GM12878 (cell line): Measurements from ENCODE around the gene ERMN. TPM values are rescaled to one million over a fixed set of nuclear protein-coding genes. Genes with fewer than 3 reads are reported as not detected.

Experiments
- ATAC-seq: fragments of 200-7000 bp; cut with Tn5 transposase; 3 replicates; pipeline ENCODE4 v1.9.1; 2020; ENCODE audit warnings: mild to moderate bottlenecking, moderate library complexity
- BruUV-seq: library from RNA; stranded (reverse); fragments of 400-500 nt; replicated peaks from 2 replicates; lab custom pipeline; 2021; lab: Mats Ljungman, UMichigan
- CTCF ChIA-PET: fragments of 300-600 bp; sonication (Branson Sonifier 250); formaldehyde crosslinking; extraction: SDS; loops from one replicate; lab custom pipeline; 2021; ENCODE audit warnings: inconsistent platforms; lab: Yijun Ruan, JAX
- POLR2A ChIA-PET: fragments of 350-600 bp; formaldehyde crosslinking; extraction: SDS; loops from one replicate; lab custom pipeline; 2021; ENCODE audit warnings: inconsistent platforms; lab: Charles Lee
- RAD21 ChIA-PET: fragments of 300-600 bp; sonication (Branson Sonifier 250); formaldehyde crosslinking; loops from one replicate; lab custom pipeline; 2023; ENCODE audit warnings: antibody characterized with exemption; ENCODE audit not compliant: unreplicated experiment; lab: Charles Lee
- SMC1A ChIA-PET: fragments of 300-600 bp; sonication (Branson Sonifier 250); formaldehyde crosslinking; loops from one replicate; lab custom pipeline; 2023; ENCODE audit not compliant: unreplicated experiment, uncharacterized antibody; lab: Charles Lee
- DNase-seq: peaks from one replicate; pipeline ENCODE4 v3.0.0-alpha.2; 2011; ENCODE audit warnings: low read depth, low spot score
- FAIRE-seq: peaks from 3 replicates; lab custom pipeline; 2011; peaks lifted over from hg19 to GRCh38; lab: Jason Lieb, UNC
- H2AFZ ChIP-seq: 2 replicates; pipeline ENCODE4 v1.6.0; 2011; ENCODE audit warnings: low read depth, low read length, control low read depth; ENCODE audit not compliant: control insufficient read depth
- H3K27ac ChIP-seq: 2 replicates; pipeline ENCODE4 v1.5.1; 2011; ENCODE audit warnings: control low read depth; ENCODE audit not compliant: control insufficient read depth, insufficient read depth
- H3K27me3 ChIP-seq, 2 experiments: replicated peaks in 1 of 2; 2 replicates each; pipeline versions ENCODE4 v1.6.0 to v1.6.1; 2011; ENCODE audit warnings: low read length in 1 of 2; ENCODE audit not compliant: control insufficient read depth in 2 of 2, insufficient read depth in 2 of 2
- H3K36me3 ChIP-seq, 2 experiments: 2 replicates each; pipeline ENCODE4 v1.5.1; 2011; ENCODE audit warnings: low read length in 1 of 2; ENCODE audit not compliant: control insufficient read depth in 2 of 2, insufficient read depth in 2 of 2
- H3K4me1 ChIP-seq: 2 replicates; pipeline ENCODE4 v1.6.1; 2011; ENCODE audit warnings: mild to moderate bottlenecking, low read length, moderate library complexity, mixed read lengths; ENCODE audit not compliant: control insufficient read depth, insufficient read depth
- H3K4me2 ChIP-seq: 2 replicates; pipeline ENCODE4 v1.6.0; 2011; ENCODE audit warnings: control low read depth; ENCODE audit not compliant: control insufficient read depth, insufficient read depth
- H3K4me3 ChIP-seq: fragments of 200-600 bp; sonication (generic); 2 replicates; pipeline ENCODE4 v1.5.1; 2016
- H3K79me2 ChIP-seq: 2 replicates; pipeline ENCODE4 v1.6.0; 2011; ENCODE audit warnings: low read length; ENCODE audit not compliant: control insufficient read depth, insufficient read depth
- H3K9ac ChIP-seq: 2 replicates; pipeline ENCODE4 v1.8.0; 2011; ENCODE audit warnings: low read length, control low read depth, mixed read lengths; ENCODE audit not compliant: control insufficient read depth, insufficient read depth
- H3K9me3 ChIP-seq: replicated peaks from 3 replicates; pipeline ENCODE4 v1.5.1; 2011; ENCODE audit warnings: mild to moderate bottlenecking, low read length; ENCODE audit not compliant: control insufficient read depth, insufficient read depth
- H4K20me1 ChIP-seq: 2 replicates; pipeline ENCODE4 v1.6.0; 2011; ENCODE audit not compliant: control insufficient read depth, insufficient read depth
- ATF2 ChIP-seq: IDR thresholded peaks from 2 replicates; pipeline ENCODE4 v1.6.1; 2012; ENCODE audit warnings: low read length, inconsistent platforms
- ATF3 ChIP-seq: IDR thresholded peaks from 2 replicates; pipeline ENCODE4 v1.6.1; 2011; ENCODE audit warnings: low read depth, mild to moderate bottlenecking, low read length, moderate library complexity, borderline replicate concordance; ENCODE audit errors: extremely low read depth
- BMI1 ChIP-seq: fragments of 450-650 bp; IDR thresholded peaks from 2 replicates; pipeline ENCODE4 v1.6.1; 2016; ENCODE audit warnings: mild to moderate bottlenecking, moderate library complexity, borderline replicate concordance
- BRCA1 ChIP-seq: IDR thresholded peaks from 2 replicates; pipeline ENCODE4 v1.6.1; 2011; ENCODE audit warnings: low read depth, low read length, improper control_type of control experiment
- FOXM1 ChIP-seq: IDR thresholded peaks from 2 replicates; pipeline ENCODE4 v1.6.1; 2012; ENCODE audit warnings: low read depth, mild to moderate bottlenecking, inconsistent platforms, low read length, moderate library complexity
- JUND ChIP-seq: IDR thresholded peaks from 2 replicates; pipeline ENCODE4 v1.6.1; 2012; ENCODE audit warnings: low read depth, mild to moderate bottlenecking, low read length, improper control_type of control experiment, moderate library complexity
- MEF2A ChIP-seq: IDR thresholded peaks from 2 replicates; pipeline ENCODE4 v1.6.1; 2011; ENCODE audit warnings: low read depth, mild to moderate bottlenecking, low read length, moderate library complexity; ENCODE audit not compliant: insufficient read depth
- MXI1 ChIP-seq: fragments of 150-350 bp; IDR thresholded peaks from 2 replicates; pipeline ENCODE4 v1.6.1; 2011; ENCODE audit warnings: low read depth, mild to moderate bottlenecking, inconsistent platforms, low read length, improper control_type of control experiment
- POLR2AphosphoS5 ChIP-seq: IDR thresholded peaks from 2 replicates; pipeline ENCODE4 v1.6.1; 2011; ENCODE audit warnings: mild to moderate bottlenecking, low read length, inconsistent platforms
- SUPT20H ChIP-seq: IDR thresholded peaks from 2 replicates; pipeline ENCODE4 v1.6.1; 2011; ENCODE audit warnings: low read depth, mild to moderate bottlenecking, low read length, moderate library complexity, borderline replicate concordance; ENCODE audit not compliant: control insufficient read depth
- TAF1 ChIP-seq: IDR thresholded peaks from 2 replicates; pipeline ENCODE4 v1.6.1; 2011; ENCODE audit warnings: mild to moderate bottlenecking, low read depth, low read length, borderline replicate concordance
- YY1 ChIP-seq: IDR thresholded peaks from 2 replicates; pipeline ENCODE4 v1.6.1; 2011; ENCODE audit warnings: low read depth, mild to moderate bottlenecking, low read length
- WGBS: methylation state at CpG from one replicate; pipeline ENCODE4 v1.1.6; 2016; ENCODE audit warnings: low lambda C conversion rate; ENCODE audit not compliant: insufficient replicate concordance, insufficient coverage; ENCODE audit errors: missing lambda C conversion rate; 5-methylcytosine and 5-hydroxymethylcytosine counted together
- in situ Hi-C: fragments of 300-500 bp; cut with MboI; formaldehyde crosslinking; loops from 9 replicates; pipeline ENCODE4 v1.14.3; 2018; ENCODE audit warnings: mixed read lengths
- intact Hi-C: fragments of 100-400 bp; cut with micrococcal nuclease; formaldehyde crosslinking; loops from one replicate; pipeline ENCODE4 v1.14.2; 2022; ENCODE audit not compliant: unreplicated experiment
- polyA plus RNA-seq, 11 experiments: library from polyadenylated mRNA; depleted of rRNA in 4 of 11; unstranded in 6 of 11; stranded (reverse) in 5 of 11; fragments of >200 nt; fragmentation: Nextera tagmentation in 4 of 11; fragmentation: Illumina TruSeq in 1 of 11; extraction: Ambion mirVana in 4 of 11; extraction: Trizol in 1 of 11; gene quantifications; 1 replicate in 1 of 11; 2 replicates in 10 of 11; pipeline versions ENCODE4 v1.2.1 to v1.2.3, GENCODE V29; 2011 to 2016; ENCODE audit warnings: inconsistent platforms in 2 of 11, missing spikeins in 2 of 11, low read depth in 1 of 11
- total RNA-seq, 4 experiments: library from RNA; depleted of rRNA in 3 of 4; stranded (reverse); fragments of >200 nt in 3 of 4; fragmentation: Illumina TruSeq in 1 of 4; extraction: Trizol in 1 of 4; gene quantifications; 2 replicates each; pipeline versions ENCODE4 v1.2.1 to v1.2.3, GENCODE V29; 2013 to 2021
- TF ChIP-seq, protein P1 (sequence below): IDR thresholded peaks from 2 replicates; pipeline ENCODE4 v1.6.1; 2012; ENCODE audit warnings: low read depth, low read length, improper control_type of control experiment

Gene ERMN
- total and polyA plus RNA-seq, 10 of the 15 experiments (the other 5 are each of a cell fraction or from before 2014, with no cell fraction given): 0.26 to 5.3 (median 1.5) TPM

GRCh38 chr2:157291018-157291417 lies 34.6 kb downstream of the ERMN start:
- CTCF ChIA-PET: interaction anchor here (0.8 to 1.3 kb wide), 3 partner anchors 11 to 45 kb away, joined by 3 to 5 read pairs (median 3); no protein-coding TSS in a partner anchor
- POLR2A ChIA-PET: no interaction called here
- H3K36me3 ChIP-seq: no peaks in the 10 kb centered on the region
- no peak for FAIRE-seq
- H3K27ac ChIP-seq: no peak overlapping the region
- no peaks in the 10 kb centered on the region for H3K4me1 ChIP-seq
- in situ Hi-C loops: loop anchor here (25.0 kb wide), 1 partner anchor 1471 kb away; no protein-coding TSS in a partner anchor
- BruUV-seq: no TSS peak
- no peaks in the 10 kb centered on the region for H3K9me3 ChIP-seq
- TF ChIP-seq POLR2AphosphoS5: no peak
- TF ChIP-seq BRCA1: no peak
- no peak for TF ChIP-seq ATF2
- no peak overlapping the region for H3K4me2 ChIP-seq
- ATAC-seq: no peak
- WGBS: 0% methylated on average over 1 of the region's 1 CpG
- H4K20me1 ChIP-seq: no peaks in the 10 kb centered on the region
- peaks cover 0 to 3% of the 10 kb centered on the region in 2 experiments; a peak in 2 of 4 replicates for H3K27me3 ChIP-seq
- no peaks in the 10 kb centered on the region for H3K79me2 ChIP-seq
- RAD21 ChIA-PET: no interaction called here
- no peak overlapping the region for H2AFZ ChIP-seq
- intact Hi-C loops: no loop called here
- H3K9ac ChIP-seq: no peak overlapping the region
- no peak for DNase-seq
- SMC1A ChIA-PET: interaction anchor here (1.2 kb wide), 1 partner anchor 8 kb away, joined by 4 read pairs; no protein-coding TSS in a partner anchor
- no peak overlapping the region for H3K4me3 ChIP-seq

DNA sequence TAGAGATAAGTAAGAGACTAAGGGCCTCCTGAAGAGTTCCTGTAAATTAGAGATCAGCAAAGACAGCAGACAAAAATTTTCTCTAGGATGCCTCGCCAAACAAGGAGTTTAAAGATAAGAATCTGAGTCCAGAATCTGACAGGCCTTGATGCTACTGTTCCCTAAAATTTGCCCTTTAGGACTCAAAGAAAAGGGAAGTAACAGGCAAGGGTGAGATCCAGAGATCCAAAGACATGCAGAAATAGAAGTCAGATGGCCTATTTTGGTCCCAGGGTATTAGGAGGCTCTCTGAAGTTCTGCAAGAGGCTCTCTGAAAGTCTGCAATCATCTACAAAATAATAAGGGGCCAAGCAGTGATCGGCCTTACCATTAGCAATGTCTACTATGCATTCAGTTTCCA lies 35.1 kb downstream of the ERMN start:
- RAD21 ChIA-PET: no interaction called here
- no peak for FAIRE-seq

More for the DNA sequence above, 35.1 kb downstream of the ERMN start:
- Histone ChIP-seq H3K9ac (no peak overlapping the region), H2AFZ (no peak overlapping the region), H3K27me3 (peaks cover 0 to 3% of the 10 kb centered on the region in 2 experiments; a peak in 2 of 4 replicates), H3K36me3 (no peaks in the 10 kb centered on the region), H3K9me3 (no peaks in the 10 kb centered on the region), H3K79me2 (no peaks in the 10 kb centered on the region), H3K4me2 (no peak overlapping the region), H3K27ac (no peak overlapping the region), H4K20me1 (no peaks in the 10 kb centered on the region)
- intact Hi-C loops: no loop called here
- POLR2A ChIA-PET: no interaction called here
- WGBS: 38% methylated on average over 2 of the region's 2 CpGs
- no peak for ATAC-seq
- TF ChIP-seq YY1 (no peak), TAF1 (no peak), BMI1 (no peak), JUND (no peak), MEF2A (no peak), ATF3 (no peak), SUPT20H (no peak), MXI1 (no peak), FOXM1 (no peak)
- TF ChIP-seq, protein P1, sequence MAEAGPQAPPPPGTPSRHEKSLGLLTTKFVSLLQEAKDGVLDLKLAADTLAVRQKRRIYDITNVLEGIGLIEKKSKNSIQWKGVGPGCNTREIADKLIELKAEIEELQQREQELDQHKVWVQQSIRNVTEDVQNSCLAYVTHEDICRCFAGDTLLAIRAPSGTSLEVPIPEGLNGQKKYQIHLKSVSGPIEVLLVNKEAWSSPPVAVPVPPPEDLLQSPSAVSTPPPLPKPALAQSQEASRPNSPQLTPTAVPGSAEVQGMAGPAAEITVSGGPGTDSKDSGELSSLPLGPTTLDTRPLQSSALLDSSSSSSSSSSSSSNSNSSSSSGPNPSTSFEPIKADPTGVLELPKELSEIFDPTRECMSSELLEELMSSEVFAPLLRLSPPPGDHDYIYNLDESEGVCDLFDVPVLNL: no peak
- TF ChIP-seq, all 136 proteins: peak for 0
- in situ Hi-C loops: loop anchor here (25.0 kb wide), 1 partner anchor 1472 kb away; no protein-coding TSS in a partner anchor
- DNase-seq: no peak
- SMC1A ChIA-PET: no interaction called here
- no peak overlapping the region for H3K4me3 ChIP-seq
- BruUV-seq: no TSS peak
- CTCF ChIA-PET: no interaction called here
- H3K4me1 ChIP-seq: no peaks in the 10 kb centered on the region
